ENCODE results near the gene ERN1.

DNA sequence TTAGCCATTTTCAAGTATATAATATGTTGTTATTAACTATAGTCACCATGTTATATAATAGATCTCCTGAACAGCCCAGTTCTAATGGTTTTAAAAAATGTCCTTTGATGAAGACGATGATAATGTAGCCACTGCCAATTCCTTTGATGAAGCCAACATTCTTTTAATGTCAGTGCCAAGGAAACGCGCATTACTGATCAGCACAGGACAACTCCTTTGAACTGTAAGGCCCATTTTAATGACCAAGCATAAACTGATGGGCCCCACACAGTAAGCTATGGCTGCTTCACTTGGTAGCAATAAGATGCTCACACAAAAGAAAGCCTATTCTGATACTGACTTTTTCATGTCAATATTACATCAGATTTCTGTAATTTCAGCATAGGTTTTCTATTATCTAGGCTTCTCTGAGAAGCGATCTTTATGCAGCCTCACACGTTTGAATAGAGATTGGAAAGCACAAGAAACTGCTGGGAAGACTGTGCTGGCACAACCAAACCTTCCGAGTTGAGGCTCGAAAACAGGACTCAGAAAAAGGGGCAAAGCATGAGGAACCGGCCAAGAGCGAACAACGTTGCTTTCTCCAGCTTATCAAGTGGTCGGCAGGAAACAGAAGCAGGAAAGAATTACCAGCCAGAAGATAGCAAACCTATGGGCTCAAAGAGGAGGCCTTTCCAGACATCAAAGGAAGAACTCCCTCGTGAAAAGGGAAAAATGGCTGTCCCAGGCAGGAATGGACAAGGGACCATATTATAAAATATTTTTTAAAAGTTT lies 19.4 kb downstream of the ERN1 start:
- TF ChIP-seq SIN3A (IDR thresholded peaks at IDR 0.05; ENCODE audit: borderline replicate concordance, low read depth, low read length) (no peak), CEBPB (IDR thresholded peaks at IDR 0.05; ENCODE audit: borderline replicate concordance, low read depth, low read length) (no peak), FOXP4 (CRISPR knock-in tag; IDR thresholded peaks at IDR 0.05) (no peak), E2F2 (CRISPR knock-in tag; IDR thresholded peaks at IDR 0.05; ENCODE audit: borderline replicate concordance) (no peak)
- TF ChIP-seq, protein P1, sequence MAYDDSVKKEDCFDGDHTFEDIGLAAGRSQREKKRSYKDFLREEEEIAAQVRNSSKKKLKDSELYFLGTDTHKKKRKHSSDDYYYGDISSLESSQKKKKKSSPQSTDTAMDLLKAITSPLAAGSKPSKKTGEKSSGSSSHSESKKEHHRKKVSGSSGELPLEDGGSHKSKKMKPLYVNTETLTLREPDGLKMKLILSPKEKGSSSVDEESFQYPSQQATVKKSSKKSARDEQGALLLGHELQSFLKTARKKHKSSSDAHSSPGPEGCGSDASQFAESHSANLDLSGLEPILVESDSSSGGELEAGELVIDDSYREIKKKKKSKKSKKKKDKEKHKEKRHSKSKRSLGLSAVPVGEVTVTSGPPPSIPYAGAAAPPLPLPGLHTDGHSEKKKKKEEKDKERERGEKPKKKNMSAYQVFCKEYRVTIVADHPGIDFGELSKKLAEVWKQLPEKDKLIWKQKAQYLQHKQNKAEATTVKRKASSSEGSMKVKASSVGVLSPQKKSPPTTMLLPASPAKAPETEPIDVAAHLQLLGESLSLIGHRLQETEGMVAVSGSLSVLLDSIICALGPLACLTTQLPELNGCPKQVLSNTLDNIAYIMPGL (CRISPR knock-in tag; IDR thresholded peaks at IDR 0.05; ENCODE audit: borderline replicate concordance in 1 of 2, low read depth in 1 of 2) = no peak
- TF ChIP-seq, protein P2, sequence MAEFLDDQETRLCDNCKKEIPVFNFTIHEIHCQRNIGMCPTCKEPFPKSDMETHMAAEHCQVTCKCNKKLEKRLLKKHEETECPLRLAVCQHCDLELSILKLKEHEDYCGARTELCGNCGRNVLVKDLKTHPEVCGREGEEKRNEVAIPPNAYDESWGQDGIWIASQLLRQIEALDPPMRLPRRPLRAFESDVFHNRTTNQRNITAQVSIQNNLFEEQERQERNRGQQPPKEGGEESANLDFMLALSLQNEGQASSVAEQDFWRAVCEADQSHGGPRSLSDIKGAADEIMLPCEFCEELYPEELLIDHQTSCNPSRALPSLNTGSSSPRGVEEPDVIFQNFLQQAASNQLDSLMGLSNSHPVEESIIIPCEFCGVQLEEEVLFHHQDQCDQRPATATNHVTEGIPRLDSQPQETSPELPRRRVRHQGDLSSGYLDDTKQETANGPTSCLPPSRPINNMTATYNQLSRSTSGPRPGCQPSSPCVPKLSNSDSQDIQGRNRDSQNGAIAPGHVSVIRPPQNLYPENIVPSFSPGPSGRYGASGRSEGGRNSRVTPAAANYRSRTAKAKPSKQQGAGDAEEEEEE (CRISPR knock-in tag; IDR thresholded peaks at IDR 0.05; ENCODE audit: borderline replicate concordance) = no peak

All from HepG2 (cell line).